ENCODE results near the gene DOK3.

DNA sequence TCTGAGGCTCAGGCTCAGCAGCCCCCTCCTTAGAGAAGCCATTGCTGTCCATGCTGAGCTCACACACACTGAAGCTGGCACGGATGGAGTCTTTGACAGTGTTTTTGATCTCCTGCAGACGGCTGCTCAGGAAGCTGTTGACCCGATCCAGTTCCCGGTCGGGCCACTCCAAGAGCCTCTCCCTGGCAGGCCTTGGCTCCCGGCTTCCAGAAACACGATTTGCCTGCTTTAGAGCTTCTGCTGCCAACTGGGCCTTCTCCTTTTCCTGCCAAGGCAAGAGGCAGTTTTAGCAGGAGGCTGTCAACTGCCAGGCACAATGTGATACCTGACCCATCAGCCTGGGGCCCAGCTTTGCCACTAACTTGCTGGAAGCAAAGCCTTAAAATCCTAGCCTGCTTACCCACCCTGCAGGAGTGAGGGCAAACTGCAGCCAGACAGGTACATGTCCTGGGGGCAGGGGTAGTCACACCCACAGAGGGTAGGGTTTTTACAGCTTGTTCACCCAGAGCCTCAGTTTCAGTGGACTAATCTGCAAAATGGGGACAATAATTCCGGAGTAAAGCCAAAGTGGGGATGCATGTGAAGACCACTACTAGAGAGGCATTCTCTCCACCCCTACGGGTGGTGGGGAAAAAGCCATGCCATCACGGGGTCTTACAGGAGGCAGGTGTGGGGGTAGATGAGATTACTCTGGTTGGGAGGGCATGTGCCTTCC, 15.5 kb upstream of the DOK3 start:
- TF ChIP-seq, protein P1, sequence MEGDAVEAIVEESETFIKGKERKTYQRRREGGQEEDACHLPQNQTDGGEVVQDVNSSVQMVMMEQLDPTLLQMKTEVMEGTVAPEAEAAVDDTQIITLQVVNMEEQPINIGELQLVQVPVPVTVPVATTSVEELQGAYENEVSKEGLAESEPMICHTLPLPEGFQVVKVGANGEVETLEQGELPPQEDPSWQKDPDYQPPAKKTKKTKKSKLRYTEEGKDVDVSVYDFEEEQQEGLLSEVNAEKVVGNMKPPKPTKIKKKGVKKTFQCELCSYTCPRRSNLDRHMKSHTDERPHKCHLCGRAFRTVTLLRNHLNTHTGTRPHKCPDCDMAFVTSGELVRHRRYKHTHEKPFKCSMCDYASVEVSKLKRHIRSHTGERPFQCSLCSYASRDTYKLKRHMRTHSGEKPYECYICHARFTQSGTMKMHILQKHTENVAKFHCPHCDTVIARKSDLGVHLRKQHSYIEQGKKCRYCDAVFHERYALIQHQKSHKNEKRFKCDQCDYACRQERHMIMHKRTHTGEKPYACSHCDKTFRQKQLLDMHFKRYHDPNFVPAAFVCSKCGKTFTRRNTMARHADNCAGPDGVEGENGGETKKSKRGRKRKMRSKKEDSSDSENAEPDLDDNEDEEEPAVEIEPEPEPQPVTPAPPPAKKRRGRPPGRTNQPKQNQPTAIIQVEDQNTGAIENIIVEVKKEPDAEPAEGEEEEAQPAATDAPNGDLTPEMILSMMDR (IDR thresholded peaks at IDR 0.05; ENCODE audit: insufficient read depth, low read length, poor library complexity, severe bottlenecking), result no peak
- TF ChIP-seq EZH2phosphoT487 (conservative IDR thresholded peaks at IDR 0.05; ENCODE audit: low read length), result no peak

Measured in SU-DHL-6 (cell line).